OCI-M2 (cell line): ENCODE data around the gene IQSEC1.

Source experiments
- DNase-seq: peaks from one replicate; lab custom pipeline; 2025; ENCODE audit not compliant: unreplicated experiment; lab: John Stamatoyannopoulos, UW

Gene IQSEC1

GRCh38 chr3:13017361-13018042 is 55.7 kb downstream of the IQSEC1 start:
- no peak for DNase-seq

GRCh38 chr3:13016721-13017255 is 56.4 kb downstream of the IQSEC1 start:
- no peak for DNase-seq

- DNase-seq = no peak
Observed at GRCh38 chr3:13016083-13016720, 57.0 kb downstream of the IQSEC1 start.

- DNase-seq = no peak
Observed at GRCh38 chr3:13015286-13016082, 57.7 kb downstream of the IQSEC1 start.

- no peak for DNase-seq
Observed at GRCh38 chr3:13014755-13015285, 58.4 kb downstream of the IQSEC1 start.

GRCh38 chr3:13013994-13014754 is 59.1 kb downstream of the IQSEC1 start:
- no peak for DNase-seq

GRCh38 chr3:13013566-13013965 is 59.7 kb downstream of the IQSEC1 start:
- DNase-seq = no peak

GRCh38 chr3:13013151-13013561 is 60.1 kb downstream of the IQSEC1 start:
- DNase-seq = no peak

- no peak for DNase-seq
Observed at GRCh38 chr3:13012221-13012691, 61.0 kb downstream of the IQSEC1 start.

- DNase-seq = no peak
Observed at GRCh38 chr3:13011573-13012220, 61.5 kb downstream of the IQSEC1 start.

- no peak for DNase-seq
Observed at GRCh38 chr3:13010780-13011572, 62.3 kb downstream of the IQSEC1 start.

- DNase-seq = no peak
Observed at GRCh38 chr3:13009946-13010315, 63.3 kb downstream of the IQSEC1 start.

GRCh38 chr3:13009132-13009945 is 63.9 kb downstream of the IQSEC1 start:
- DNase-seq = peak; percentile 18

GRCh38 chr3:13008155-13008995 is 64.9 kb downstream of the IQSEC1 start:
- no peak for DNase-seq

- DNase-seq = no peak
Observed at GRCh38 chr3:13007251-13007941, 65.8 kb downstream of the IQSEC1 start.

- DNase-seq = no peak
Observed at GRCh38 chr3:13006216-13006990, 66.8 kb downstream of the IQSEC1 start.
